HepG2 (cell line): Measurements from ENCODE around the gene DPP7. TPM values are rescaled to one million over a fixed set of nuclear protein-coding genes. Genes with fewer than 3 reads are reported as not detected.
A peak's percentile ranks its signal among the peaks of the same experiment; 100 is the strongest.

Source experiments
- HNF4G ChIP-seq, 2 experiments: sonication (generic) in 1 of 2; formaldehyde crosslinking in 1 of 2; IDR thresholded peaks; 2 replicates each; pipeline versions ENCODE4 v1.4.0 to v1.6.1; 2011 to 2020; ENCODE audit warnings: borderline replicate concordance in 2 of 2, low read depth in 2 of 2, mild to moderate bottlenecking in 2 of 2, low read length in 1 of 2, missing genetic modification reagents in 1 of 2, moderate library complexity in 1 of 2
- HNRNPK ChIP-seq: fragments of 200-400 bp; formaldehyde crosslinking; IDR thresholded peaks from 2 replicates; pipeline ENCODE4 v1.6.1; 2018; ENCODE audit warnings: low read length, low read depth, moderate library complexity, mild to moderate bottlenecking; ENCODE audit not compliant: poor library complexity, severe bottlenecking
- HOXA9 ChIP-seq: sonication (generic); formaldehyde crosslinking; IDR thresholded peaks from 2 replicates; pipeline ENCODE4 v1.8.1; 2022; ENCODE audit warnings: missing genetic modification reagents, mild to moderate bottlenecking, moderate library complexity, borderline replicate concordance
- KLF13 ChIP-seq: sonication (generic); formaldehyde crosslinking; IDR thresholded peaks from 2 replicates; pipeline ENCODE4 v1.4.0; 2020; ENCODE audit warnings: mild to moderate bottlenecking, missing genetic modification reagents
- NBN ChIP-seq: fragments of 450-650 bp; conservative IDR thresholded peaks from 2 replicates; pipeline ENCODE4 v1.6.1; 2017
- NONO ChIP-seq, 2 experiments: fragments of 450-650 bp in 1 of 2; sonication (generic) in 1 of 2; formaldehyde crosslinking in 1 of 2; IDR thresholded peaks in 1 of 2; conservative IDR thresholded peaks in 1 of 2; 2 replicates each; pipeline versions ENCODE4 v1.6.1 to v1.8.0; 2017 to 2022; ENCODE audit warnings: mild to moderate bottlenecking in 1 of 2, missing genetic modification reagents in 1 of 2, moderate library complexity in 1 of 2
- ONECUT2 ChIP-seq: sonication (generic); formaldehyde crosslinking; IDR thresholded peaks from 2 replicates; pipeline ENCODE4 v1.4.0; 2020; ENCODE audit warnings: missing genetic modification reagents
- PAF1 ChIP-seq: IDR thresholded peaks from 2 replicates; pipeline ENCODE4 v1.6.1; 2016; ENCODE audit warnings: missing genetic modification reagents, missing compliant biosample characterization
- PHF20 ChIP-seq: sonication (generic); formaldehyde crosslinking; IDR thresholded peaks from 2 replicates; pipeline ENCODE4 v1.5.0; 2020; ENCODE audit warnings: mild to moderate bottlenecking, missing genetic modification reagents
- POLR2G ChIP-seq: fragments of 200-400 bp; formaldehyde crosslinking; IDR thresholded peaks from 2 replicates; pipeline ENCODE4 v1.6.1; 2018; ENCODE audit warnings: mild to moderate bottlenecking, low read depth, low read length, moderate library complexity
- RFXANK ChIP-seq: IDR thresholded peaks from 2 replicates; pipeline ENCODE4 v1.6.1; 2016
- SCMH1 ChIP-seq: sonication (generic); formaldehyde crosslinking; IDR thresholded peaks from 2 replicates; pipeline ENCODE4 v1.9.0; 2021; ENCODE audit warnings: missing genetic modification reagents, mild to moderate bottlenecking, borderline replicate concordance
- SOX6 ChIP-seq, 2 experiments: fragments of 450-650 bp in 1 of 2; sonication (generic) in 1 of 2; formaldehyde crosslinking in 1 of 2; IDR thresholded peaks; 2 replicates each; pipeline versions ENCODE4 v1.4.0 to v1.6.1; 2017 to 2020; ENCODE audit warnings: antibody characterized with exemption in 1 of 2, mild to moderate bottlenecking in 1 of 2, missing genetic modification reagents in 1 of 2
- THYN1 ChIP-seq: sonication (generic); formaldehyde crosslinking; IDR thresholded peaks from 2 replicates; pipeline ENCODE4 v1.8.1; 2023; ENCODE audit warnings: low read depth, mild to moderate bottlenecking, moderate library complexity, missing genetic modification reagents, borderline replicate concordance
- ZMYM3 ChIP-seq: sonication (generic); formaldehyde crosslinking; IDR thresholded peaks from 2 replicates; pipeline ENCODE4 v1.5.1; 2020; ENCODE audit warnings: mild to moderate bottlenecking, missing genetic modification reagents
- ZNF205 ChIP-seq: IDR thresholded peaks from 2 replicates; pipeline ENCODE4 v1.6.1; 2018; ENCODE audit warnings: missing biosample characterization, missing genetic modification reagents
- ZNF33A ChIP-seq: sonication (generic); formaldehyde crosslinking; IDR thresholded peaks from 2 replicates; pipeline ENCODE4 v1.5.1; 2020; ENCODE audit warnings: missing genetic modification reagents, mild to moderate bottlenecking, moderate library complexity, borderline replicate concordance
- ZNF451 ChIP-seq: sonication (generic); formaldehyde crosslinking; IDR thresholded peaks from 2 replicates; pipeline ENCODE4 v1.5.0; 2020; ENCODE audit warnings: mild to moderate bottlenecking, missing genetic modification reagents
- ZNF543 ChIP-seq: sonication (generic); formaldehyde crosslinking; IDR thresholded peaks from 2 replicates; pipeline ENCODE4 v1.4.0; 2020; ENCODE audit warnings: mild to moderate bottlenecking, missing genetic modification reagents
- ZNF878 ChIP-seq: sonication (generic); formaldehyde crosslinking; IDR thresholded peaks from 2 replicates; pipeline ENCODE4 v1.8.1; 2023; ENCODE audit warnings: mild to moderate bottlenecking, missing genetic modification reagents, moderate library complexity
- ZSCAN25 ChIP-seq: sonication (generic); formaldehyde crosslinking; IDR thresholded peaks from 2 replicates; pipeline ENCODE4 v1.8.0; 2022; ENCODE audit warnings: mild to moderate bottlenecking, missing genetic modification reagents
- ZXDC ChIP-seq: sonication (generic); formaldehyde crosslinking; IDR thresholded peaks from 2 replicates; pipeline ENCODE4 v1.5.0; 2020; ENCODE audit warnings: mild to moderate bottlenecking, missing genetic modification reagents
- polyA plus RNA-seq, 8 experiments: library from polyadenylated mRNA; depleted of rRNA in 3 of 8; stranded (reverse) in 7 of 8; unstranded in 1 of 8; fragments of >200 nt; fragmentation: Illumina TruSeq in 4 of 8; extraction: Trizol in 4 of 8; gene quantifications; 2 replicates each; pipeline versions ENCODE4 v1.2.1 to v1.2.3, GENCODE V29; 2011 to 2016; ENCODE audit warnings: low read depth in 4 of 8, missing spikeins in 1 of 8, mixed read lengths in 1 of 8; ENCODE audit not compliant: insufficient read depth in 1 of 8
- total RNA-seq, 5 experiments: library from RNA; depleted of rRNA; stranded (reverse); fragments of >200 nt; fragmentation: Illumina TruSeq; extraction: Trizol; gene quantifications; 2 replicates each; pipeline ENCODE4 v1.2.3, GENCODE V29; 2016; ENCODE audit warnings: low read depth in 1 of 5
- TF ChIP-seq, protein P1 (sequence below): sonication (generic); formaldehyde crosslinking; IDR thresholded peaks from 2 replicates; pipeline ENCODE4 v1.5.0; 2020; ENCODE audit warnings: missing genetic modification reagents, mild to moderate bottlenecking, borderline replicate concordance
- TF ChIP-seq, protein P2 (sequence below): sonication (generic); formaldehyde crosslinking; IDR thresholded peaks from 2 replicates; pipeline ENCODE4 v1.4.0; 2020; ENCODE audit warnings: missing genetic modification reagents

Gene DPP7
- total and polyA plus RNA-seq, 2 of the 13 experiments (the other 11 are each of a cell fraction or from before 2014, with no cell fraction given) = 1.2 to 4.5 TPM

- TF ChIP-seq SCMH1 (CRISPR knock-in tag) = no peak
- TF ChIP-seq KLF13 (CRISPR knock-in tag) = no peak
- no peak for TF ChIP-seq SOX6 (IDR thresholded peaks at IDR 0.05)
- peak; percentile 23 for TF ChIP-seq SOX6 (CRISPR knock-in tag; IDR thresholded peaks at IDR 0.05)
- peak; percentile 48; the same call in 1 of the 2 replicates for TF ChIP-seq ZNF451 (CRISPR knock-in tag)
- TF ChIP-seq NBN = no peak
- no peak; the same call in 1 of the 2 replicates for TF ChIP-seq PHF20 (CRISPR knock-in tag)
- no peak for TF ChIP-seq ZNF543 (CRISPR knock-in tag)
- no peak for TF ChIP-seq ZNF33A (CRISPR knock-in tag)
- TF ChIP-seq NONO (IDR thresholded peaks at IDR 0.05) = no peak
- TF ChIP-seq NONO (CRISPR knock-in tag; conservative IDR thresholded peaks at IDR 0.05) = peak; percentile 80
- TF ChIP-seq ONECUT2 (CRISPR knock-in tag) = no peak
- no peak for TF ChIP-seq ZMYM3 (CRISPR knock-in tag)
- TF ChIP-seq HOXA9 (CRISPR knock-in tag) = no peak
- no peak for TF ChIP-seq THYN1 (CRISPR knock-in tag)
- TF ChIP-seq POLR2G = peak; percentile 84
- TF ChIP-seq ZNF878 (CRISPR knock-in tag) = no peak
- TF ChIP-seq, protein P1, sequence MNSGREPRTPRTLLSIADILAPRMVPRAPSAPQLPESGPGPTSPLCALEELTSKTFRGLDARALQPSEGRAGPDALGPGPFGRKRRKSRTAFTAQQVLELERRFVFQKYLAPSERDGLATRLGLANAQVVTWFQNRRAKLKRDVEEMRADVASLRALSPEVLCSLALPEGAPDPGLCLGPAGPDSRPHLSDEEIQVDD (CRISPR knock-in tag) = no peak
- TF ChIP-seq ZXDC (CRISPR knock-in tag) = no peak
- 0 out of 2 replicates have a peak, but pooled peaks have one; percentile 41 for TF ChIP-seq RFXANK
- no peak for TF ChIP-seq HNF4G (IDR thresholded peaks at IDR 0.05; ENCODE audit: borderline replicate concordance, low read depth, low read length)
- TF ChIP-seq HNF4G (CRISPR knock-in tag; IDR thresholded peaks at IDR 0.05; ENCODE audit: borderline replicate concordance, low read depth) = no peak
- no peak for TF ChIP-seq PAF1 (CRISPR knock-in tag)
- TF ChIP-seq ZNF205 (CRISPR knock-in tag) = no peak
- TF ChIP-seq ZSCAN25 (CRISPR knock-in tag) = no peak
- no peak for TF ChIP-seq HNRNPK
- TF ChIP-seq, protein P2, sequence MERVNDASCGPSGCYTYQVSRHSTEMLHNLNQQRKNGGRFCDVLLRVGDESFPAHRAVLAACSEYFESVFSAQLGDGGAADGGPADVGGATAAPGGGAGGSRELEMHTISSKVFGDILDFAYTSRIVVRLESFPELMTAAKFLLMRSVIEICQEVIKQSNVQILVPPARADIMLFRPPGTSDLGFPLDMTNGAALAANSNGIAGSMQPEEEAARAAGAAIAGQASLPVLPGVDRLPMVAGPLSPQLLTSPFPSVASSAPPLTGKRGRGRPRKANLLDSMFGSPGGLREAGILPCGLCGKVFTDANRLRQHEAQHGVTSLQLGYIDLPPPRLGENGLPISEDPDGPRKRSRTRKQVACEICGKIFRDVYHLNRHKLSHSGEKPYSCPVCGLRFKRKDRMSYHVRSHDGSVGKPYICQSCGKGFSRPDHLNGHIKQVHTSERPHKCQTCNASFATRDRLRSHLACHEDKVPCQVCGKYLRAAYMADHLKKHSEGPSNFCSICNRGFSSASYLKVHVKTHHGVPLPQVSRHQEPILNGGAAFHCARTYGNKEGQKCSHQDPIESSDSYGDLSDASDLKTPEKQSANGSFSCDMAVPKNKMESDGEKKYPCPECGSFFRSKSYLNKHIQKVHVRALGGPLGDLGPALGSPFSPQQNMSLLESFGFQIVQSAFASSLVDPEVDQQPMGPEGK (CRISPR knock-in tag) = no peak; the same call in 1 of the 2 replicates
Measured at GRCh38 chr9:137086531-137087408, 27.8 kb downstream of the DPP7 start, which contains the start of gene MAN1B1 (continued).
